Measurements from ENCODE around the gene ATAD3C. TPM values are rescaled to one million over a fixed set of nuclear protein-coding genes. Genes with fewer than 3 reads are reported as not detected.
"Not testable (repeated sequence)": the region's sequence is repeated elsewhere in the genome, so short reads cannot be mapped to it uniquely, and the experiment has no call there.

ATAD3C gene
- polyA plus RNA-seq, 4 donors: 2.6 to 3.7 (median 2.9) TPM

DNA sequence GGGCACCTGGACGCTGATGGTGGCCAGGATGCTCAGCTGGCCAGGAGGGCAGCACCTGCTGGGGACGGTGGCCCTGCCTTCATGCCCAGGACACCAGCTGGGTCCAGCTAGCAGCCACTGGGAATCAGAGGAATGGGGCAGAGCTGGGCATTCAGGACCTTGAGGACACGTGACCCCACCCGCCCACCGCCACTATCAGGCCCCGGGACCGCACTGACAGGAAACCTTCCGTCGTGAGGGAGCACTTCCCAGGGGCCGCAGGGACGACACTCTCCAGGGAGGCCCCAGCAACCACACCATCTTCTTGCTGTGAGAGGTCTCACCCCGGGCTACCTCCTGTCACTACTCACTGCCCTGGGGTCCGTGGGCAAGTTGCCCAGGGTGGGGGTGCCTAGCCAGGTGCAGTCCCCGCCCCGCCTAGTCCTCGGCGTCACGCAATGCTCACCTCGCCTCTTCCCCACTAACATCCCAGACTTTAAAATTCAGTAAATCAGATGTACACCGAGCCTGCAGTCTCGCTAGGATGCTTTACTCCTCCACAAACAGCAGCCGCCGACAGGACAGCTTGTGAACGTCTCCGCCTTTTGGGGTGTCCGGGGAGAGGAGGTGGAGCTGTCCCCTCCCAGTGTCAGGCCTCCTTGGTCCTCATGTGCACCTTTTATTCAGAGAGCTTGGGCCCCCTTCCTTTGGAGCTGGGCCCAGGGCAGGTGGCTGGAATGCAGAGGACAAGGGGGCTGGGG is 9.1 kb upstream of the ATAD3C start:
- no peak for DNase-seq (ENCODE audit: low read depth in 4 of 4, low spot score in 2 of 4)

DNA sequence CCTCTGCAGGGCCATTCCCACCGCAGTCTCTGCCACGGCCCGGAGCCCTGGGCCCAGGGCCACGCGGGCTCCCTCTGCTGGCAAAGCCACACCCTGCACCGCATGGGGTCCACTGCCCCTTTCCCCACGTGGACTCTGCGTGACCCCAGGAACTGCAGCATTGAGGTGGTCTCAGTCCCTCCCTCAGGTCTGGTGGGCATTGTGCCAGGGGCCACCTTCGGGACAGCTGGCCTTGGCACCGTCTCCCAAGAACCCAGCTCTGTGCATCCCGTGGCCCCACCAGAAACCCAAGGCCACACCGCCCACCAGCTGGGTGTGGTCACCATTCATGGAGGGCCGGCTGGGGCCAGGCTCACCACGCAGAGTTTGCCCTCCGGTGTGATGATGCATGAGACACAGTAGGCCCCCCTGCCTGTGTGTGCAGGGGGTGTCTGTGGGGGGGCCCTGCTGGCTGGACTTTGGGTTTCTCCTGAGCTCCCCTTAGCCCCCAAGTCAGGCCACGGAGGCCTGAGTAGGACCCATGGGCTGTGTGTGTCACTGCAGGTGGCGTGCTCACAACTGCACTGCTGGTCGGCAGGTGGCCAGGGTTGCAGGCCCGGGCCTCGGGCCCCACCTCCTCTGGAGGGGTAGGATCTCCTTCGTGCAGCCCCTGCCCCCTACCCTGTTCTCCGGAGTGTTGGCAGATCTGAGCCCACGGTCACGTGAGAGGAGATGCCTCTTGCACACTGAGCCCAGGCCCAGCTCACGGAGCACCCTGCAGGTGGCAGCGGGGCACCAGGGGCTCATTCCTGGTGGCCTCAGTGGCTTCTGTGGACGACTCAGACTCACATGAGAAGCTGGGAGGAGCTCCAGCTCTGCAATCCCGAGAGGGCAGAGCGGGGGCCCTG is 8.2 kb upstream of the ATAD3C start:
- no peak for DNase-seq (ENCODE audit: low read depth in 4 of 4, low spot score in 2 of 4)

DNA sequence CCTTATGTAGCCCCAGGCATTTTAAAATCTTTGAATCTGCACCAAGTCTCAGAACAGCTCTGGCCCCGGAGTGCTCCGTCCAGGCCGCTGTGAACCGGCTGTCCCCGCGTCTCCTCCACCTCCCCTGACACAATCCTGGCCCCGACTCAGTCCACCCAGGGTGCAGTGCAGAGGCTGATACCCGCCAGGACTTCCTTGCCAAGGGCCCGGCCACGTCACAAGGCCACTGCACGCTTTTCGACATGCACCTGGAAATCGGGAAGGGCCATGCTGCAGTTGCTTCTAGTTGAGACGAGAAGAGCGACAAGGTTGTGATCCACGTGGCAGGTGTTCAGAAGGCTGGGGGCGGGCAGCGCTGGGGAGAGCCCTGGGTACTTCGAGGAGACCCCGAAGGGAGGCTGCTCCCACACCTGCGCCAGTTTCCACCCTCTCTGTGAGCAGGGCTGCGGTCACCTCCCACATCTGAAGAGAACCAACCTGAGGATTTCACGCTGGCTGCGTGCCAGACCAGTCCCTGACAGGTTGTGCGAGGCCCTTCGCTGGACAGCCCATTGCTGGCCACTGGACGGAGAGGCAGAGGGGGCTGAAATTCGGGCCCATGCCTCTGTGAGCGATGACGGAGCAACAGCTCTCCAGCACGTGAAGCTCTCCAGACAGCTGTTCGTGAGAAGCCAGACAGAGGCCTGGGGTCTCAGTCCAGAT is 7.3 kb upstream of the ATAD3C start:
- no peak for DNase-seq (ENCODE audit: low read depth in 4 of 4, low spot score in 2 of 4)

DNA sequence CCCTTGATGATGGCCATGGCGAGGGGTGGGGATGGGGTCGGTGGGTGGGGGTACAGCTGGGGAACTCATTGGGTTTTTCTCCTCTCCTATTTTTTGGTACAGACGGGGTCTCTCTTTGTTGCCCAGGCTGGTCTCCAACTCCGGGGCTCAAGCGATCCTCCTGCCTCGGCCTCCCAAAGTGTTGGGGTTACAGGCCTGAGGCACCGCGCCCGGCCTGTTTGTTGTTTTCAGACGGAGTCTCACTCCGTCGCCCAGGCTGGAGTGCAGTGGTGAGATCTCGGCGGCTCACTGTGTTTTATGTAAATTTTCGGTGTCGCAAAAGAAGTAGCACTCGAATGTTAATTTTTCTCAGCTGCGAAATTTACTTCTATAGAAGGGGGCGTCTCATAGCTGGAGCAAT is 2.9 kb upstream of the ATAD3C start:
- not testable (repeated sequence) for DNase-seq (ENCODE audit: low read depth in 4 of 4, low spot score in 2 of 4)

DNA sequence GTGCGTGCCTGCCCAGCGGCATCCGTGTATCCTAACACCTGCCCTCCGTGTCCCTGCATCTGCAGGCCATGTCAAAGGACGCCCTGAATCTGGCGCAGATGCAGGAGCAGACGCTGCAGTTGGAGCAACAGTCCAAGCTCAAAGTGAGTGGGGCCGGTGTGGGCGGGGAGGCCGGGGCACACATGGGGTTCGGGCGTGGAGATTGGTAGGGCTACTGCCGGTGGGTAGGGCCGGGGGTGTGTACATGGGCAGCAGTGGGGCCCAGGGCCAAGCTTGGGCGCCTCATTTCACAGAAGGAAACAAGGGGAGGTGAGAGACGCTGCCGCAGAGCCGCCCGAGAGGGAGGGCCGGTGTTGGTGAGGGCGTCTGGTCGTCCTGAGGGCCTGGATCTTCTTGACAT is 1.1 kb downstream of the ATAD3C start:
- DNase-seq (ENCODE audit: low read depth in 4 of 4, low spot score in 2 of 4): not testable (repeated sequence)

DNA sequence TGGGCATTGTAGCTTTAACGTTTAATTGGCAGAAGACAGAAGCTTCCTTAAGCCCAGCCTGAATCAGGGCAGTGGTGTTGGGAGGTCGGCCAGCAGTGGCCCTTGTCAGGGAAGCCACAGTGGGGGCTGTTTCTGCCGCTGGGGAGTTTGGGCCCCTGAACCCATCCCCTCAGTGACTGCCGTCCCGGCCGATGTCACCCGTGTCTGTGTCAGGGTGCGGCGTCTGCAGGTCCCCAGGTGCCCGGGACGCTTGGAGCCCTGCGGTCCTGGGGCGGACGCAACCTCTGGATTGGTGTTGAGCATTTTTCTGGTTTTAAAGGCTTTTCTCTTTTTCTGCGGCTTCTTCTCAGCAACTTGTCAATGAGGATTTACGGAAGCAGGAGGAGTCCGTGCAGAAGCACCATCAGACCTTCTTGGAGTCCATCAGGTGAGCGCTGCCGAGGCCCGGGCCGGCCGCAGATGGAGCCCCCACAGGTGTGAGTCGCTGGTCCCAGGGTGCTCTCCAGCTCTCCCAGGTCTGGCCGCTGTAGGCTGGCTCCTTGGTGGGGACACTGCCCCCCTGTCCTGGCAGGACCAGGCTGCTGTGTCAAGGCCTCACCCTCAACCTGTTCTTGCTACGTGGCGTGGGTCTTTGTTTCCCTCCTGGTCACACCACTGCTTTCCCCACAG is 2.3 kb downstream of the ATAD3C start:
- DNase-seq (ENCODE audit: low read depth in 4 of 4, low spot score in 2 of 4): no peak

DNA sequence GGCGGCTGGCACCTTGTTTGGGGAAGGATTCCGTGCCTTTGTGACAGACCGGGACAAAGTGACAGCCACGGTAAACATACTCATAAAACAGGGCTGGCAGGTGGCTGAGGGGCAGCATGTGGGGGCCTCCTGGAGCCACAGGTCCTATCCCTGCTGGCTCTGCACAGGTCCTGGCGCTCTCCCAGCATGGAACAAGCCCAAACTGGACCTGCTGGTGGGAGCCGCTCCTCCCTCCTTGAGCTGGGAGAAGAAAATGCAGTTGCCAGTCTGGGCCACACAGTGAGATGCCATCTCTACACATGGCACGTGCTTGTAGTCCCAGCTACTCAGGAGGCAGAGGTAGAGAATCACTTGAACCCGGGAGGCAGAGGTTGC is 2.9 kb downstream of the ATAD3C start:
- DNase-seq (ENCODE audit: low read depth in 4 of 4, low spot score in 2 of 4): not testable (repeated sequence)

DNA sequence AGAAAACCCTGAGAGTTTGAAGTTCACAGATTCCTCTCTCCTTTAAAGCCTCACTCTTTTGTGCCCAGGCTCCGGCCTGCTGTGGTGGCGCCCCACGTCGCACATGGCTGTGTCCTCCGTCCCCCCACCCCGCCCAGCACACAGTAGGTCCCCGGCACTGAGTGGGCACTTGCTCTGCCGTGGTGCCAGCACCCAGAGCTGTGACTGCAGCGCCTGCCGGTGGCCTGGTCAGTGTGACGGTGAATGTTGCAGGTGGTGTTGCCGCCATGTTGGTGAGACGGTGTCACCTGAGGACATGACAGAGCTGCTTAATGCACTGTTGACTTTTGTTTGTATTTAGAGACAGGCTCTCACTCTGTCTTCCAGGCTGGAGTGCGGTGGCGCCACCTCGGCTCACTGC is 3.4 kb downstream of the ATAD3C start:
- no peak for DNase-seq (ENCODE audit: low read depth in 4 of 4, low spot score in 2 of 4)

DNA sequence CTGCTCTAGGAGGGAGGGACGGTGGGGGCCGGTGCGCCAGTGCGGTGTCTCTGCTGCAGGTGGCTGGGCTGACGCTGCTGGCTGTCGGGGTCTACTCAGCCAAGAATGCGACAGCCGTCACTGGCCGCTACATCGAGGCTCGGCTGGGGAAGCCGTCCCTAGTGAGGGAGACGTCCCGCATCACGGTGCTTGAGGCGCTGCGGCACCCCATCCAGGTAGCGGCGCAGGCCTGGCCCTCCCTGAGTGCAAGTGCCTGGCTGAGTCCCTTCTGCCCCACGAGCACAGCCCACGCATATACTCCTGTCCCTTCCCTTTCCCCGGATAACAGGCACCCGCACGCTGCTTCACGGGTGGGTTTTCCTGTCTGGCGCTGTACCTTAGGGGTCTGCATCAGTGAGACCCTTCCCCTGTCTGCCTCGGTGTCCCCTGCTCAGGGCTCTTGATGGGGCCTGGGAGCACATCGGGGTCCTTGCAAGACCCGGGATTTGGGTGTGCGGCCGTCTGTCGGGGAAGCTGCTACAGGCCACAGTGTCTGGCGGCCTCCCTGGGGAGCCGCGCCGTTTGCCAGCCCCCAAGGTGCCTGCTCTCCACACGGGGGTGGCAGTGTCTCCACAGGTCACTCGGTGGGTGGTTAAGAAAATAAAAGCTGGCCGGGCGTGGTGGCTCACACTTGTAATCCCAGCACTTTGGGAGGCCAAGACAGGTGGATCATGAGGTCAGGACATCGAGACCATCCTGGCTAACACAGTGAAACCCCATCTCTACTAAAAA is 5.0 kb downstream of the ATAD3C start:
- not testable (repeated sequence) for DNase-seq (ENCODE audit: low read depth in 4 of 4, low spot score in 2 of 4)

DNA sequence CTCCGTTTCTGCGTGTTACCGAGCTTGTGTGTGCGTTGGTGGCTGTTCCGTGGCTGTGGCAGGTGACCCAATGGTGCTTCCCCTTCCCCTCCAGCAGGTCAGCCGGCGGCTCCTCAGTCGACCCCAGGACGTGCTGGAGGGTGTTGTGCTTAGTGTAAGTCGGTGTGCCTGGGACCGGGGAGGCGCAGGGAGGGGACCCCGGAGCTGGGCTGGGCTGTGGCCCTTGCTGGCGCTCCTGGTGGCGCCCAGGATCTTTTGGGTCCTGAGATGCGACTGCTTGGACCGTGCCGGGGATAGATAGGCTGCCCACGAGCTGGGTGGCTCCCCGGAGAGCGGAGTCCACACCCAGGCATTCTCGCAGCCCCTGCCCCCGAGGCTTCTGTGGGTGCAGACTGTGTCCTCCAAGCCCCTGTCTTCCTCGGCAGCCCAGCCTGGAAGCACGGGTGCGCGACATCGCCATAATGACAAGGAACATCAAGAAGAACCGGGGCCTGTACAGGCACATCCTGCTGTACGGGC is 5.9 kb downstream of the ATAD3C start:
- DNase-seq (ENCODE audit: low read depth in 4 of 4, low spot score in 2 of 4): no peak

DNA sequence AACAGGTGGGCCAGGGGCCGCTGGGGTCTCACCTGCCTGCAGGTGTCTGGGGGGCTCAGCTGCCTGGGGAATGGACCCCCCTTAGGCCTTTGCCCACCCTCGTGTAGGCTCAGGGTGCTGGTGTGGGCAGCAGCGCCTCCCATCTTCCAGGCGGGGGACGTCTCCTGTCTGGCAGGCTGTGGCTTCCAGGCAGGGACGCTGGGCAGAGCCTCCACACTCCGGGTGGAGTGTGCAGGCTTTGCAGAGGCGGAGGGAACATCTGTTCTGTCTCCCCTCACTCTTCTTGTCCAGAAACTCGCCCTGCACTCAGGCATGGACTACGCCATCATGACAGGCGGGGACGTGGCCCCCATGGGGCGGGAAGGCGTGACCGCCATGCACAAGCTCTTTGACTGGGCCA is 6.4 kb downstream of the ATAD3C start:
- not testable (repeated sequence) for DNase-seq (ENCODE audit: low read depth in 4 of 4, low spot score in 2 of 4)

DNA sequence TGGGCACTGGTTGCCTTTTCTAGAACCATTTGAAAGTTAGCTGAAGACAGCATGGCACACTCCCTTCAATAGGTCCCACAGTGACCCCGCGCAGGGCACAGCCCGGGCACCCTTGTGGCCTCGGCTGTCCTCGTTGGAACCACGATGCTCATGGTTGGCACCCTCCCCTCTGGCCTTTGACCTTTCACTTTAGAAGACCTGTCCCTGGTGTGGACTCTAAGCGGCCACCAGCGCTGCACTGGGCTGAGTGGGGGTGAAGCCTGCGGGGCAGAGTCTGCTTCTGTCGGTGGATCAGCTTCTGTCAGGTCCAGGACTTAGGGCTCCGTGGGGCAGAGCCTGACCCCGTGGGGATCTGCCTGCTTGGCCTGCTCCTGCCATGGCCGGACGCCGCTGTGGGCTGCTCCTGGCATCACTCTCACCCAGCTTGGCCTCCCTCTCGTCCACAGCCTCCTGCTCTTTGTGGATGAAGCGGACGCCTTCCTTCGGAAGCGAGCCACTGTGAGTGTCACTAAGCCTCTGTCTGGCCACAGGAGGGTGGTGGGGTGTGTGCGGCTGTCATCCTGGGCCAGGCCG is 7.3 kb downstream of the ATAD3C start:
- DNase-seq (ENCODE audit: low read depth in 4 of 4, low spot score in 2 of 4): not testable (repeated sequence)

DNA sequence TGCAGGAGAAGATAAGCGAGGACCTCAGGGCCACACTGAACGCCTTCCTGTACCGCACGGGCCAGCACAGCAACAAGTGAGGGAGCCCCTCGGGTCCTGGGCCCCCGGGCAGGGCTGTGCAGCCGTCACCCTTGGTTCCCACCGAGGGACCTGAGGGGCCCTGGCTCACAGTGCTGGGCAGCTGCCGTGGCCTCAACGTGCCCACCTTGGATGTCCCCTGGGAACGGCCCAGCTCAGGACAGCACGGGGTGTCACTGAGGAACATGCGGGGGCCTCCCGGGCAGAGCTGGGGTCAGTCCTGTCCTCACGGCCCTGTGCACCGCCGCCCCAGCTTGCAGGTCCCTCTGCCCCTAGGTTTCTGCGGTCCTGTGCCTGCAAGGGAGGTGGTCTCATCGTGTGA is 9.7 kb downstream of the ATAD3C start:
- not testable (repeated sequence) for DNase-seq (ENCODE audit: low read depth in 4 of 4, low spot score in 2 of 4)

DNA sequence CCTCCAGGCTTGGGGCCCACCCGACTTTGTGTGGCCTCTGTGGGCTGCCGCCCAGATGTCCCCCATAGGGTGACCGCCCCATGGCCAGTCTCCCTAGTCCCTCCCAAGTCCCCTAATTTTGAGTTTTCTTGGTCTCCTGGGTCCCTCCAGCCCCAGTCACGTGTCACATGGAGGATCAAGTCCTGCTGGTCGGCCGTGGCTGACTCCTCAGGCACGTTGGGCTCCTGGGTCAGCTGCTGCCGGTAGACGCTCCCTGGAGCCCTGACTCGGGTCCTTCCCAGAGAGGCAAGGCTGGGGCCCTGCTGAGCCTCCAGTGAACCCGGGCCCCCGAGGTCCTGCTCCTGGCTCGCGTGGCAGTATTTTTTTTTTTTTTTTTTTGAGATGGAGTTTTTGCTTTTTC is 10.2 kb downstream of the ATAD3C start:
- not testable (repeated sequence) for DNase-seq (ENCODE audit: low read depth in 4 of 4, low spot score in 2 of 4)

DNA sequence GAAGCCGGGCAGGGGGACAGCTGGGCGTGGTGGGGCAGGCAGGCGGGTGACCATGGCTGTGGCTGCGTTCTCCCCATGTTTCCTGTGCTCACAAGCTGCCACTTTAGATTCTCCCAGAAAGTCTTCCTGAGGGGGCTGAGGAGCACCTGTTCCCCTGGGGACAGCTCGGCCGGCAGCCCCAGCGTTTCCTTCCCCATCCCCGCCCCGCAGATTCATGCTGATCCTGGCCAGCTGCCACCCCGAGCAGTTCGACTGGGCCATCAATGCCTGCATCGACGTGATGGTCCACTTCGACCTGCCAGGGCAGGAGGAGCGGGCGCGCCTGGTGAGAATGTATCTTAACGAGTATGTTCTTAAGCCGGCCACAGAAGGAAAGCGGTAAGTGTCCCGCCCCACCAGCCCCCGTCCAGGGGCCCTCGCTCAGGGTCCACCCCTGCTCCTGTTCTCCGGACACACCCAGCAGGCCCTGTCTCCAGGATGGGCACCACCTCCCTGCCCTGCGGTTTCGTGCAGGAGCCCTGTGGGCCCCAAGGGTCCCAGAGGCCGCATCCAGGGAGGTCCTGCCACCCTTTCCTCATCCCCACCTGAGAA is 11.1 kb downstream of the ATAD3C start:
- DNase-seq (ENCODE audit: low read depth in 4 of 4, low spot score in 2 of 4): no peak

DNA sequence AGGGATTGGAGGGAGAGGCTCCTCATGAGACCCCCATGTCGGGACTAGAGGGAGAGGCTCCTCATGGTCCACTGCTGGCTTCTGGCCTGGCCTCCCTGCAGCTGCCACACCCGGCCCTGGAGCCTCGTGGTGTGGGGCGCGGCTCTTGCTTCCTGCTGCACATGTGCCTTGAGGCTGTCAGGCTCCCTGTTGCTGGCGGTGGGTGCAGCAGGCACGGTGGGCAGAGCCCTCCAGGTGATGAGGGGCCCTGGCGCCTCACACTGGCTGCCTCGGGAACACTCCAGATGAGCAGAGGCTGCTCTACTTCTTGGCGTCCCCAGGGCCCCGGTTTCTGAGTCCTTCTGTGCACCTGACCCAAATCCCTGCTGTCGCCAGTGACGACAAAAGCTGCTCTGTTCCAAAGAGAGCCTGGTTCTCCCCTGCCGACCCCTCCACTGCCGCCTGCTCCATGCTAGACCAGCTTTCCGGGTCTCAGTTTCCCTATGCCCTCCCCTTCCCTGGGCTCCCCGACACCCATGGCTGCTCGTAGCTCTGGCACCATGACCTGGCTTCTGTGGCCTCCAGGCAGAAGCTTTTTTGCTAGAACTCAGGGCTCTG is 12.3 kb downstream of the ATAD3C start:
- no peak for DNase-seq (ENCODE audit: low read depth in 4 of 4, low spot score in 2 of 4)

DNA sequence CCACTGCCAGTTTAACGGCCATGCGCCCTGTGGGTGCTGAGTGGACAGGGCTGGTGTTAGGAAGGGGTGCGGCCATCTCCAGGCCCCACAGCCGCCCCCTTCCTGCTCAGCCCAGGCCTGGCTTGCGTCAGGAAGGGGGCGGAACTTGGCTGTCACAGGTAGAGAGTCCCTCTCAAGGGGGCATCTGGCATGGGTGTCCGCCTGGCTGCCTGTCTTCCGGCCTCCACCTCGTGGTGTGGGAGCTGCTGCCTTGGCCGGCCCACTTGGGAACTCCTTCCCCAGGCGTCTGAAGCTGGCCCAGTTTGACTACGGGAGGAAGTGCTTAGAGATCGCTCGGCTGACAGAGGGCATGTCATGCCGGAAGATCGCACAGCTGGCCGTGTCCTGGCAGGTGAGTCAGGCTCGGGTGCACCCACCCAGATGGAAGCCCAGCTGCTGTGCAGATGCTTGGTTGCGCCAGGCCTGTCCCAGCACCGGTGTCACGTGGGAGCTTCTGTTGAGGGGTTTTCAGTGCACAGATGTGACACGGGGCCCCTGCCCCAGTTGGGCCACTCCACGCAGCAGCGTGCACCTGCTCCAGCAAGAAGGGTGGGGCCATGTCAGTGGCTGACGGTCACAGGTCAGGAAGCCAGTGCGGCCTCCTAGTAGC is 13.0 kb downstream of the ATAD3C start:
- no peak for DNase-seq (ENCODE audit: low read depth in 4 of 4, low spot score in 2 of 4)

DNA sequence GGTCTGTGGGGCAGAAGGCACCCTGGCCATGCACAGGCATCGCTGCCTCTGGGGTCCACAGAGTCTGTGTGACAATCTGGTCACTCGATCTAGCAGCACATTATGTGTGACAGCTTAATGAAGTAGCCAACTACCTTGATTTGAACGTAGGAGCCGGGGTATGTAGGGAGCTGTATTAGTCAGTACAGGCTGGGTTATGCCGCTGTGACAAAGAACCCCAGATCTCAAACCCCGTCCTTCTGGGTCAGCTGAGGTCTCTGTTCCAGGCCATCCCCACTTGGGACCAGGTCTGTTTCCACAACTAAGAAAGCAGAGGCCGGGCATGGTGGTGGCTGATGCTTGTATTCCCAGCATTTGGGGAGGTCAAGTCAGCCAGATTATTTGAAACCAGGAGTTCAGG is 13.8 kb downstream of the ATAD3C start:
- no peak for DNase-seq (ENCODE audit: low read depth in 4 of 4, low spot score in 2 of 4)

Data from left renal cortex interstitium (tissue), 4 donors.